KG1 (cell line): ENCODE results near the gene MYMK.
"Not testable (repeated sequence)": the region's sequence is repeated elsewhere in the genome, so short reads cannot be mapped to it uniquely, and the experiment has no call there.

ENCODE experiments used
- DNase-seq: peaks from one replicate; lab custom pipeline; 2025; lab: John Stamatoyannopoulos, UW

MYMK gene, protein sequence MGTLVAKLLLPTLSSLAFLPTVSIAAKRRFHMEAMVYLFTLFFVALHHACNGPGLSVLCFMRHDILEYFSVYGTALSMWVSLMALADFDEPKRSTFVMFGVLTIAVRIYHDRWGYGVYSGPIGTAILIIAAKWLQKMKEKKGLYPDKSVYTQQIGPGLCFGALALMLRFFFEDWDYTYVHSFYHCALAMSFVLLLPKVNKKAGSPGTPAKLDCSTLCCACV

DNA sequence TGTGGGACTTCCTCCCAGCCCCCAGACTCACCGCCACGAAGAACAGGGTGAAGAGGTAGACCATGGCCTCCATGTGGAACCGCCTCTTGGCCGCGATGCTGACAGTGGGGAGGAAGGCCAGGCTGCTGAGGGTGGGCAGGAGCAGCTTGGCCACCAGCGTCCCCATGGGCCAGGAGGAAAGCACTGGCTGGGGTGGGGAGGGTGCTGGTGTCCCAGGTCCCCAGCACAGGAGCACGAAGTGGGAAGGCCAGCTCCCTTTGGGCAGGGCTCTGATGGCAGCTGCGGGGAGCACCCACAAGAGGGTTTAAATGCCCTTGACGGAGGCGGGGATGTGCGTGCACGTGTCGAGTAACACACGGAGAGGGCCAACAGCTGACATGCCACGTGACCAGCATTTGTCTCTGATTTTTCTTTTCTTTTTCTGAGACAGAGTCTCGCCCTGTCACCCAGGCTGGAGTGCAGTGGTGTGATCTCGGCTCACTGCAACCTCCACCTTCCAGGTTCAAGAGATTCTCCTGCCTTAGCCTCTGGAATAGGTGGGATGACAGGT is at the start of gene MYMK:
Gene MYMK (minus strand): TSS at position 281 of the 550 bp plus-strand sequence. CDS start 115 bp downstream, at position 166.
- no peak for DNase-seq

DNA sequence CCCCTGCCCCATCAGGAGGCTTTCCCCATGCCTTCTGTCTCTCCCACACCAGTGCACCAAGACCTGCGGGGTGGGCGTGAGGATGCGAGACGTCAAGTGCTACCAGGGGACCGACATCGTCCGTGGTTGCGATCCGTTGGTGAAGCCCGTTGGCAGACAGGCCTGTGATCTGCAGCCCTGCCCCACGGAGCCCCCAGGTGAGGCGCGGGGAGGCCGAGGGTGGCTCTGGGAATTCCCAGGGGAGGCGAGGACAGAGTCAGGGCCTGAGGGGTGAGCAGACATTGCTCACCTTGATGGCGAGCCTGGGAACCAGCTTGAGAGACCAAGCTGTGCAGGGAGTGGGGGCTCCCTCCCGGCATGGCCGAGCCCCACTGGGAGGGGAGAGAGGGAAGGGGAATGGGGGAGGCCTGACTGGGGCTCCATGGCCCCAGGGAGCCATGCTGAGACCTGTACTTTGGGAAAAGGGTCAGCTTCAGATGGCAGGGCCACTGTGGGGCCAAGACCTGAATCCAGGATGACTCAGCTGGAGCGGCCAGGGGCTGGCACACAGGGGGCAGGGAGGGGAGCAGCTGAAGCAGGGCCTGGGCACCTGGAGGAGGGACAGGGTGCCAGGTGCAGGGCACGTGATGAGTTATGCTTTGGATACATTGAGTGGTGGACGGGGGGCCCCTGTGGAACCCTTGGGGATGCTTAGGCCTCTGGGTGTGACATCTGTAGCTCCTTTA is 49.2 kb upstream of the MYMK start:
- no peak for DNase-seq

DNA sequence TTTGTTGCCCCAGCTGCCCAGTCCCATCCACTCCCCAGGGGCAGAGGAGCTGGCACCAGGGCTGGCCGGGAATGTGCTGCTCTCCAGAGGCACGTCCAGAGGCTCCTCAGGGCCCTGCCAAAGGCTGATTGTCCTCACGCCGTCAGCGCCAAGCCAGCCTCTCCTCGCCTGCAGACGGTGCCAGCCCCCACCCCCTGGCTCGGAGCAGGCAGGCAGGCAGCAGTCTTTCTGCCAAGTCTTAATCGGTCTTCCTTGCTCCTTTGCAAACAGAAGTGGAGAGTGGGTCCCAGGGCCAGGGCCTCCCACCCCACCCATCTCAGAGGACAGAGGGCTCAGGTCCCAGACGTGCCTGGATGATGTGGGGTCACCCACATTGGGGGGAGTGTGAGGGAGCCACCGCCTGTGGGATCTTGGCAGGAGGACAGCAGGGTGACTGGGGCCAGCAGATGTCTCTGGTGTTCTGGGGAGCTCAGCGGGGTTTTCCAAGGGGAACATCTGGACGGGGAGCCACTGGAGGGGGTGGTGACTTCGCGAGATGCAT is 48.1 kb upstream of the MYMK start:
- DNase-seq = no peak

DNA sequence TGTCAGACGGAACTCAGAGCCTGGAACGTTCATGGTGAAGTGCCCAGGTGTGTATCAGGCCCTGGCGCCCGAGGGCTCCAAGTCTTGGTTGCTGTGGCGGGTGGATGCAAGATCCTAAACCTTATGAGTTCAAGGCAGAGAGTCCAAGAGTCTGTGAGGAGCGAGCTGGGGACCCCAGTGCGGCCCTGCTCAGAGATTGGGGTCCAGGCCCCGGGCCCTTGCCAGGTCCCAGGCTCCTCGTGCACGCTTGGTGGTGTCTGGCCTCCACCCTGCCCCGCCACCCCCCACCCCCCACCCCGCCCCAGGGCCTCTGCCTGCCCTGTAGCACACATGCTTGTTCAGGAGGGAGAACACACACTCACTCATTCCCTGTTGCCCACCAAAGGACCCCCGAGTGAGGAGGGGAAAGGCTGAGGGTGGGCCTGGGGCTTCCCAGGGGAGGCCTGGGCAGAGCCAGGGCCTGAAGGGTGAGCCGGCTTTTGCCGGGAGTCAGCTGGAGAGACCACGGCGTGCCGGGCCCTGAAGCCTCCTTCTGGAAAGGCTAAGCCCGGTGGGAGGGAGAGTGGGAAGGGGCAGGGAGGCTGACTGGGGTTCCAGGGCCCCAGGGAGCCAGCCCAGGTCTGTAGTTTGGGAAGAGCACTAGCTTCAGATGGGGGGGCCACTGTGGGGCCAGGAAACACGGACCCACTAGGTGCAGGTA is 47.3 kb upstream of the MYMK start:
- DNase-seq = no peak

DNA sequence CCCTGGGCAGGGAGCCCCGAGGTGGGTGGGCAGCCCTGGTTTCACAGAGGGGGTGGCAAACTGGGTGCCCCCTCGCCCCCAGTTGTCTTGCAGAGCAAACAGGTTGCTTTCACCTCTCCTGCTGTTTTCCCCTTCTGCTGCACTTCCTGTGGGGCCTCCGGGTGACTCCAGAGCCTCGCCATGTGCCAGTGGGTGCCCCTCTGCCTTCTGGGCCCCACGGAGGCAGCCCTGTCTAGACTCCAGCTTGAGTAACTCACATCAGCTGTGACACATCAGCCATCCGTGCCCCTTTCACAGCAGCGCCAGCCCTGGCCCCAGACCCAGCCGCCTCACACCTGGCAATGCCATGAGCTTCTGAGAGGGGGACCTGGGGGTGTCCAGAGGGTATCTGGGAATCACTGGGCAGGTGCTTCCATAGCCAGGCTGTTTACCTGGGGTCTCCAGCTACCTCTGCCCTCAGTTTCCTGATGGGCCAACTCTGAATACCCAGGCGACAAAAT is 46.7 kb upstream of the MYMK start:
- DNase-seq = no peak

DNA sequence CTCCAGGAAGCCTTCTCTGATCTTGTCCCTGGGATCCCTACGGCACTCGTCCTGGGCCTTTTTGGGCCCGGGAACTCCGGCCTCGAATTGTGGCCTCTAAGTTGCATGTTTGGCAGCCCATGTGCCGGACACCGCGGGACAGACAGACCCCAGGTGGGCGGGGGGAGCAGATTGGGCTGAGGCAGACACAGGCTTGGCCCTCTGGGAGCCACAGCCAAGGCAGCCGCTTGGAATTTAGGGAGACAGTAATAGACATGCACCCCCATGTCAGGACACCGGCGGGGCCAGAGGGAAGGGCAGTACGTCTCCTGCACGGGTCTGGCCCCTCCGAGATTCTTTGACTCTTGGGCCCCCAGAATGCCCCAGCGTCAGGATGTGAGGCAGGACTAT is 45.9 kb upstream of the MYMK start:
- DNase-seq = no peak

DNA sequence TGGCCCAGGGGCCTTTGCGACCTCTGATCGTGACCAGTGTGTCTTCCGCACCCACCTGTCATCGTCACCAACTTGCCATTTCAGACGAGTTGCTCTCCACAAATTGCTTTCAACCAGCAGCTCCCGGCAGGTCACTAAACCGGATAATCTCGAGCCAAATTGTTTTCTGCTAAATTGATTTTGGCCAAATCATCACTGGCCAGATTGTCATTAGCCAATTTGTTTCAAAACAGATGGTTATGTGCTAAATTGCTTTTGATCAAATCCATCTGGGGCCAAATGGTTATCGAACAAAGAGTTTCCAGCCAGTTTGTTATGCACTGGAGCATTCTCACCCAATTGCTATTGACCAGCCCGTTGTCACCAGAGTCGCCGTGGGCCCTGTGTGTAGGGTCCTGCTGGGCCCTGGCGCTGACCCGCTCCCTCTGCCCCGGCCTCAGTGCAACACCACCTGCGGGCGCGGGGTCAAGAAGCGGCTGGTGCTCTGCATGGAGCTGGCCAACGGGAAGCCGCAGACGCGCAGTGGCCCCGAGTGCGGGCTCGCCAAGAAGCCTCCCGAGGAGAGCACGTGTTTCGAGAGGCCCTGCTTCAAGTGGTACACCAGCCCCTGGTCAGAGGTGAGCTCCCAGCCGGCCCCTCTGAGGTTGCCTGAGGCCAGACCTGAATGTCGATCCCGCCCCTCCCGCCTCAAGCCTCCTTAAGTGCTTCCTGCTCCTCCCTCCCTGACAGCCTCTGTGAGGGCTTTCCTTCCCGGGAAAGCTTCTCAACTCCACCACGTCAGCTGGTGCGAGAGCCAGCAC is 45.3 kb upstream of the MYMK start:
- DNase-seq = no peak

DNA sequence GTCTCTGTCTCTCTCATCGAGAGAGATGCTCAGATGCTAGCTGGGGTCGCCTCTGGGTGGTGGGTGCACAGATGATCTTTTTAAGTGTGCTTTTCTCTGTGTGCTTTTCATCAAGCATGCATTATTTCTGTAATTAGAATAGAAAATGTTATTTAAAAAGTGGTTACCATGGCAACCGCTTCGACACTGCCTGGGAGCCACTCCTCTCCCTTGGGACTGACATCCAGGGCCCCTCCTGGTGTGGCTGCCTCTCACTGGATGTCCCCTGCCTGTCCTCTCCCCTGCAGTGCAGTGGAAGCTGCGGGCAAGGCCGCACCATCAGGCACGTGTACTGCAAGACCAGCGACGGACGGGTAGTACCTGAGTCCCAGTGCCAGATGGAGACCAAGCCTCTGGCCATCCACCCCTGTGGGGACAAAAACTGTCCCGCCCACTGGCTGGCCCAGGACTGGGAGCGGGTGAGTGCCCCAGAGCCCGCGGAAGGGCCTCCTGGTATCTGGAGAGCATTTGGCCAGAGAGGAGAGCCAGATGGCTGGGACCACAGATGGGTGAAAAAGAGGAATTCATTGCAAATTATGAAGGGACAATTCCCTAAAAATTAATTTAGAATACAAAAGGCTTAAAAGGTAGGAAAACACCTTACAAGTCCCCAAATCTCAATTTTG is 44.5 kb upstream of the MYMK start:
- DNase-seq = no peak

DNA sequence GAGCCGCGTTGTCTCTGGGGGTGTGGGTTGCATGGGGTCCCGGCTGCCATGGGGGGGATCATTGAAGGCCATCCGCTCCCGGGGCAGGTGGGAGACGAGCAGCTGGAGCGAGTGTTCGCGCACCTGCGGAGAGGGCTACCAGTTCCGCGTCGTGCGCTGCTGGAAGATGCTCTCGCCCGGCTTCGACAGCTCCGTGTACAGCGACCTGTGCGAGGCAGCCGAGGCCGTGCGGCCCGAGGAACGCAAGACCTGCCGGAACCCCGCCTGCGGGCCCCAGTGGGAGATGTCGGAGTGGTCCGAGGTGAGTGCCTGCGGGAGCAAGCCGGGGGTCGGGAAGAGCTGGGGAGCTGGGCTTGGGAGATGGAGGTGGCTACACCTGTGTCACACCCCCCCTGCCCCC is 43.4 kb upstream of the MYMK start:
- no peak for DNase-seq

DNA sequence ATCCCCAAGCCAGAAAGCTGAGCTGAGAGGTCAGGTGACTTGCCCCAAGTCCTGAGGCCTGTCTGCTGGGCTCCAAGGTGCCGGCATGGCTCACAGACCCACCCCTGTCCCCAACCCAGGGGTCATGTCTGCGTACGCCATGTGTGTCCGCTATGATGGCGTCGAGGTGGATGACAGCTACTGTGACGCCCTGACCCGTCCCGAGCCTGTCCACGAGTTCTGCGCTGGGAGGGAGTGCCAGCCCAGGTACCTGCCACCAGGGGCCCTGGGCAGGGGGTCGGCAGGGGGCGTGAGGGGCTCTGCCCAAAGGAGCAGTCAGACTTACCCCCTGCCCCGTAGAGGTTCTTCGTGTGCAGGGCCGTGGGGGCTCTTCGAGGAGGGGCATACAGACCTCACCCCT is 42.1 kb upstream of the MYMK start:
- no peak for DNase-seq

DNA sequence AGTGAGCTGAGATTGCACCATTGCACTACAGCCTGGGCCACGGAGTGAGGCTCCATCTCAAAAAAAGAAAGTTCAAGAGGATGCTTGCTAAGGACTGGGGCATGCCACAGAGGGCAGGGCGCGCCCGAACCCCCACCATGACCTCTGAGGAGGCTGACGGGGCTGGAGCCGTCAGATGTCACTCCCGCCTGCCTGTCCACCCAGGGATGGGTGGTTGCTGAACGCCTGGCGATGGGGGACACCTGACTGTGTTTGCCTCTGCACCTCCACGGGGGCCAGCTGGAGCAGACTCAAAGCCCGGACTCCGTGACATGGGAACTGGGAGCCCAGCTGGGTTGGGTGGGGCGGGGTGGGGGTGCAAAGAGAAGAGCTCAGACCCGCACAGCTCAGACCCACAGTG is 41.6 kb upstream of the MYMK start:
- no peak for DNase-seq

DNA sequence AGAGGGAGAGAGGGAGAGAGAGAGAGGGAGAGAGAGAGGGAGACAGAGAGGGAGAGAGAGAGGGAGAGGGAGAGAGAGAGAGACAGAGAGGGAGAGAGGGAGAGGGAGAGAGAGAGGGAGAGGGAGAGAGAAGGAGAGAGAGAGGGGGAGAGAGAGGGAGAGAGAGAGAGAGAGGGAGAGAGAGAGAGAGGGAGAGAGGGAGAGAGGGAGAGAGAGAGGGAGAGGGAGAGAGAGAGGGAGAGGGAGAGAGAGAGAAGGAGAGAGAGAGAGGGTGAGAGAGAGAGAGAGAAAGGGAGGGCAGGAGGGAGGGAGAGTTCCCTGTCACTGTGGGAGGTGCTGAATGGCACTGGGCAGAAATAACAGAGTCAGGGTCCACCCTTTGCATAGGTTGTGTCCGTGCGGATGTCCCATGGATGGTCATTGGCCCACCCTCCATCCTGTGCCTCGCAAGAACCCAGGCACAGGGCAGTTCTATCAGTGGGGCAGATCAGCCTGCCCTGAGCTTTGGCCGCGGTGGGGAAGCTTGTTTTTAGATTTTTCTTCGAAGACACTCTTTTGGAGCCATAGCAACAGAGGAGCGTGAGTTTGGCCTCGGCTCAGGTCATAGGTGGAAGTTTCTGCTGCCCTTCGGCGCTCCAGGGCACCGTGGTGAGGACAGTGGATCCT is 39.8 kb upstream of the MYMK start:
- DNase-seq = no peak

DNA sequence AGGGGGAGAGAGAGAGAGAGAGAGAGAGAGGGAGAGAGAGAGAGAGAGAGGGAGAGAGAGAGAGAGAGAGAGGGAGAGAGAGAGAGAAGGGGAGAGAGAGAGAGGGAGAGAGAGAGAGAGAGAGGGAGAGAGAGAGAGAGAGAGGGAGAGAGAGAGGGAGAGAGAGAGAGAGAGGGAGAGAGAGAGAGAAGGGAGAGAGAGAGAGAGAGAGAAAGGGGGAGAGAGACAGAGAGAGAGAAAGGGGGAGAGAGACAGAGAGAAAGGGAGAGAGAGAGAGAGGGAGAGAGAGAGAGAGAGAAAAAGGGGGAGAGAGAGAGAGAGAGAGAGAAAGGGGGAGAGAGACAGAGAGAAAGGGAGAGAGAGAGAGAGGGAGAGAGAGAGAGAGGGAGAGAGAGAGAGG is 39.1 kb upstream of the MYMK start:
- not testable (repeated sequence) for DNase-seq

DNA sequence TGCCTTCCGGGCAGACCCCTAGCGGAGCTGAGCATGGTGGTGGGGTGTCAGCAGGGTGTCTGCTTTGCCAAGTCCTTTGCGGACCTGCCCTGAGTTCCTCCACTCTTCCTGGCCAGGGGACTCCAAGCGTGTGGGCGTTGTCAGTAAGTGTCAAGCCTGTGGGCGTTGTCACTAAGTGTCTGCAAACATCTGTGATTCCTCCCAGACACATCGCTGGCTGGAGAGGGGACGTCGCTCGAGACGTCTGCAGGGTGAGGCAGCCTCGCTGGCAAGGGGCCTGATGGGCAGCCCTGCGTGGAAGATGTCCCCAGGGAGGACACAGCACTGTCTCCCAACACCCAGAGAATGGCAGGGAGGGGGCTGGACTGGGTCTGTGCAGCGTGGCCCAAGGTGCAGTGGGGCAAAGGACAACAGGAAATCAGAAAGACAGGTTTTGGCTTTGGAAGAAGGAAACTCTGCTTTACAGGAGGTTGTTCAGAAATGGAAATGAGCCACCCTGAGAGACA is 38.6 kb upstream of the MYMK start:
- no peak for DNase-seq

DNA sequence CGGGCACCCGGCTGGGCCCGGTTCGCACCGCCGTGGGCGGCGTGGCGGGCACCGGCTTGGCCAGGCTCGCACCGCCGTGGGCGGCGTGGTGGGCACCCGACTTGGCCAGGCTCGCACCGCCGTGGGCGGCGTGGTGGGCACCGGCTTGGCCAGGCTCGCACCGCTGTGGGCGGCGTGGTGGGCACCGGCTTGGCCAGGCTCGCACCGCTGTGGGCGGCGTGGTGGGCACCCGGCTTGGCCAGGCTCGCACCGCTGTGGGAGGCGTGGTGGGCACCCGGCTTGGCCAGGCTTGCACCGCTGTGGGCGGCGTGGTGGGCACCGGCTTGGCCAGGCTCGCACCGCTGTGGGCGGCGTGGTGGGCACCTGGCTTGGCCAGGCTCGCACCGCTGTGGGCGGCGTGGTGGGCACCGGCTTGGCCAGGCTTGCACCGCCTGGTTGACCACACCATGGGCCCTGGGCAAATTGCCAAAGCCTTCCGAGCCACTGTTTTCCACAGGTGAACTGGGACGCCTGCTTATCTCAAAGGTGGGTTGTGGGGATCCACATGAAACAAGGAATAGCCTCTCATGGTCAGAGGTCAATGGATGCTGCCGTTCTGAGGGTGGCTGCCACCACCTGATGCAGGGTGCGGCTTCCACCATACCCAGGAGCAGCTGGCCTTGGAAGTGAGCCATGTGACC is 38.0 kb upstream of the MYMK start:
- no peak for DNase-seq

DNA sequence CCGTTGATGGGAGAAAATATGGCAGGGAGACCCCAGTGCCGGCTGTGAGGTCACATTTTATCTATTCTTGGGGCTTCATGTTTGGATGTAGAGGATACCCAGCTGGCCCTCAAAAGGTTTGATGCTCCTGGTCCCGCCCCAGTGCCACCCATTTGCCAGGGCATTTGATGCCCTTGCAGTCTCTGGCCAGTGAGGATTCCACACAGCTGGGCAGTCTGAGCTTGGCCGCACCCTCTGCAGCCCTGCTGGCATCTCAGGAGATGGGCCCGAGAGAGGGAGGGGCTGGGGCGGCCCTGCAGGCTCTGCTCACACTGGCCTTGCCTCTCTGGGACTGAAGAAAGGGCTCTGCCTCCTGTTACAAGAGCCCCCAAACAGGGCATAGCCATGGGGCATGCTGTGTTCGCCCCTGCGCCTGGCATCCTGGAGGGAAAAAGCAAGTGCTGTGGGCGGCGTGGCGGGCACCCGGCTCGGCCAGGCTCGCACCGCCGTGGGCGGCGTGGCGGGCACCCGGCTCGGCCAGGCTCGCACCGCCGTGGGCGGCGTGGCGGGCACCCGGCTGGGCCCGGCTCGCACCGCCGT is 37.3 kb upstream of the MYMK start:
- no peak for DNase-seq

DNA sequence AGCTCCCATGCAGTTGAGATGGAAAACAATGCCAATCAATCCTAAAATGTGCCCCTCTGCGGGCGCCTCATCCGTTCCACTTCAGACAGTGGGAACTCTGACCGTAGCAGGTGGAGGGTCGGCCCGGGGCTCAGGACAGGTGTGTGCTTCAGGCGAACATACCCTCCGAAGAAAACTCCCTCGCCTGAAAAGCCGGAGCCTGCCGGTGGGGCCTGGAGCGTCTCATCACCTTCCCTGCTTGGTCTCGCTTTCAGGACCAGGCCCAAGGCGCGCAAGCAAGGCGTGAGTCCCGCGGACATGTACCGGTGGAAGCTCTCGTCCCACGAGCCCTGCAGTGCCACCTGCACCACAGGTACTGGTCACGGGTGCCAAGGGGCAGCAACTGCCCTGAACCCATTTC is 36.2 kb upstream of the MYMK start:
- DNase-seq = no peak

DNA sequence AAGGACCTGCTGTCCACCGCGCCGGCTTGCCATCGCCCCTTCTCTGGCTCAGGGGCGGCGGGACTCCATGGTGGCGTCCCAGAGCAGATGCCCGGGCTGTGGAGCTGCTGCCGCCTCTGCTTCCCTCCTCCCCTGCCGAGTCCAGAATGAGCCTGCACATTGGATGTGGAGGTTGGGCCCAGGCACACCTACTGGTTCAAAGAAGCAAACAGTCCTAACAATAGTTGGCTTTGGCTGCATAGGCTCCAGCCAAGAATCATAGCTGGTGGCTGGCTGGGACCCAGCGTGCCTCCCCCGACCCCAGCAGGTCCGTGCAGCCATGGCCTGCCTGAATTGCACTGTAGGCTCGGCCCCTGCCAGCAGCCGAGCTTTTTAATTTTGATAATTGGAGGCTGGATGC is 35.6 kb upstream of the MYMK start:
- DNase-seq = no peak
